Renal cortical epithelial cell (primary cell): ENCODE measurements around the gene RNASE12. TPM values are rescaled to one million over a fixed set of nuclear protein-coding genes. Genes with fewer than 3 reads are reported as not detected.
"Not testable (repeated sequence)": the region's sequence is repeated elsewhere in the genome, so short reads cannot be mapped to it uniquely, and the experiment has no call there.

Experiments used
- DNase-seq: peaks from one replicate; pipeline ENCODE4 v3.0.0-alpha.2; 2011; ENCODE audit warnings: low read depth
- total RNA-seq: library from RNA; depleted of rRNA; stranded (reverse); fragments of >200 nt; gene quantifications from 2 replicates; pipeline ENCODE4 v1.2.3, GENCODE V29; 2014

RNASE12 gene
- not detected in 2 replicates for total RNA-seq

GRCh38 chr14:20591235-20591634 is at the start of gene RNASE12:
RNASE12 (minus strand) TSS chr14:20591376; CDS start chr14:20590723, 653 bp downstream.
- no peak for DNase-seq

DNA sequence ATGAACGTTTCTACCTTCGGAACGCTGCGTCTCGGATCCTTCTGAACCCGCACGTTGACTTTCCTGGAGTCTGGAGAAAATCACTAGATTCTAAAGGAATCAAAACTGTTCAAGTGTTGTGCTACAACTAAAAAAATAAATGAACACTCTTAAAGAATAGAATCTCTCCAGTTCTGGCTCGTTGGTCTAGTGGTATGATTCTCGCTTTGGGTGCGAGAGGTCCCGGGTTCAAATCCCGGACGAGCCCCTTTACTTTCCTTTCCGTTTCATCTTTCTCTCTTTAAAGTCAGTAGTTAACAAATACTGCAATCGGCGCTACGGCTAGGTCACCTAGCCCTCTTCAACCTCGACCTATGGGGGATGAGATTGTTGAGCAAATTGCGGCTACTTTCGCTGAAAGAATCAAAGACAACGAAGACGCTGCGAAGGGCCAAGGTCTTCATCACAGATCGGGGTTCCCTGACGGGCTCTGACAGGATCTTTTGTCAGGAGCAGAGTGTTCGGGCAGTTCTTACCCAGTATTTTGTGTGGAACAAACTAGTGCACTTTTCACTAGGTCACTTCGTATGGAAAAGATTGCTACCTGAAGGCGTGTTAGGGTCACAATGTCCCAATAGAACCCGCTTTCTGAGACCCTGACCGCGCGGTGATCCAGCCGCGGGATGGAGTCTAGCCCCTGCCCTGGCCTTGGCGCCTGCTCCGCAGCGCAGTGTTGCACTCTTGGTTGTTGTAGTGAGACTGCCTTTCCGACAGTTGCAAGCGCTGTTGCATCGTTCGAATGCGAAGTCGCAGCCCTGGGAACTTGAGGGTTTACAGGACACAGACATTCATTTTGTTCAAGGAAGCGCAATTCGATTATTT is 41.9 kb upstream of the RNASE12 start:
- peak; percentile 59 for DNase-seq

DNA sequence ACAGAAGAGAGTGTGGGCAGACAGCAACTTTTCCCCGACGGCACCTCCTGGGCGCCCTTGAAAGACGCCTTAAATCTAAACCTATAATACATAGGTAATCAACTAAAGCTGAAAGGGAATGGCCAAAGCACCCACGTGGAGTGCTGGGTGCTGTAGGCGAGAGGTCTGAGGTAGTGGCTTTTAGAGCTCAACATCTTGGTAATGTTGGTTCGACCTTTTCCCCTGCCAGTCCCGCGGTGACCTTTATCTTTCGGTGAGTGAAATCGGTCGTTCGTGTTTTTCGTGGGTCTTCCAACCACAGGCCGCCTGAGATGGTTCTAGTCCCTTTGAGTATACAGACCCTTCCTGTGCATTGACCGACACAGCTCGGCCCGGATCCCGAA is 41.3 kb upstream of the RNASE12 start:
- no peak for DNase-seq

GRCh38 chr14:20631880-20632389 is 40.8 kb upstream of the RNASE12 start:
- peak; percentile 46 for DNase-seq

GRCh38 chr14:20631023-20631879 is 40.1 kb upstream of the RNASE12 start:
- DNase-seq = peak; percentile 42

DNA sequence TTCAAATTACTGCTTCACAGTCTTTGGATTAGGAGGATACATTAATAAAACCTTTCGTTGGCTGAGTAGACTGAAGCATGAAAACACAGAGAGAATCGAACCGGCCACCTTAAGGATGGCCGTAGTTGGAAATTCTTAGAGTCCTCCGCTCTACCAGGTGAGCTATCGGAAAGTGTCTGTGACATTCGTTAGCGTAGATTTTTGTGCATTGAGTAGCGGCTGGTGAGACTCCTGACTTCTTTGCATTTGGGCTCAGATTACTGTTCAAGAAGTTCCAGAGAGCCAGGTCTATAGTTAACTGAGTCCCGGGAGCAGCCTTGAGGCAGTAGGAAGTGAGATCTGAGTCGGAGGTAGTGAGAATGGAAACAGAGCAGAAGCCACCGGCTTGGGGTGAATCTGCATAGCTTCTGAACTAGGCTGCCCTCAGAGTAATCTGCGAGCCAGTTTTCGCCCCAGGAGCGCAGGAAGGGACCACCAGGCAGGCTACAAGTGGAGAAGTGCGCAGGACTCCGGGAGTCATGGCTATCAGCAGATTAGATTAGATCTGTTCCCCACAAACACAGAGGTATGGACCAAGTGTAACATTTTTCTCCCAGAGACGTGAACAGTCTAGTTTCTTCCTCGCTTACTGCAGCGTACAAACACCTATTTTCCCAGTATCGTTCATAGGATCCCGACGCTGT is 39.3 kb upstream of the RNASE12 start:
- DNase-seq = peak; percentile 47

DNA sequence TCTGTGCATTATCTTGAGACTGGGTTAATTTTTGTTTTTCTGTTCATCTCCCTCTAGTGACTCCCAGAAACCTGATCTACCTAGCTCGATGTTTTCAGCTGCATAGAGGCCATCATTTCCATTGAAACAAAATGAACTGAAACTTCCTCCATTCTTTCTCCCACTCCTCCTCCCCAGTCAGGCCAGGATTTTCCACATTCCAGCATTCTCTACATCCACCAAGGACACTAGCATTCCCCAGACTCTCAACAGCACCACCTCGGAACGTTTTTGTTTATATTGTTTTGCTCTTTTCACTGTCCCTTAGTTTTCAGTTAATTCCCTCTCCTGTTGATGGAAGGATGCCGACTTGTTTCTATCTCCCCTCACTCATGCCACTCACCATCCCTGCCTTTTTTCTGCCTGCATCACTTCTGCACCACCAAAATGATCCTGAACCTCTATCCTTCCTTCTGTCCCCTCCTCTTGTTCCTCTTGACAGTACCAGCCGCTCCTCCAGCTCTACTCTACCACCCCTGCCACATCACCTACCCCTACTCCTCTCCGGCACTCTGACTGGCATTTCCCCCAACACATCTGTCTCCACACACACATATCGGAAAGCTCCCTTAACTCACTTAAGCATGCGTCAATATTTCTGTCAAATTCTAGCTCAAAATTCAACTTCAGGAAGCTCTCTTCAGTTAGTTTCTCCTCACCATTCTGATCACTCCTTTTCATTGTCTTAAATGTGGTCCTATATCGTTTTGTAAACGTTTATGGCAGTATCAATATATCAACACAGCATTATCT is 37.1 kb upstream of the RNASE12 start:
- DNase-seq = no peak

DNA sequence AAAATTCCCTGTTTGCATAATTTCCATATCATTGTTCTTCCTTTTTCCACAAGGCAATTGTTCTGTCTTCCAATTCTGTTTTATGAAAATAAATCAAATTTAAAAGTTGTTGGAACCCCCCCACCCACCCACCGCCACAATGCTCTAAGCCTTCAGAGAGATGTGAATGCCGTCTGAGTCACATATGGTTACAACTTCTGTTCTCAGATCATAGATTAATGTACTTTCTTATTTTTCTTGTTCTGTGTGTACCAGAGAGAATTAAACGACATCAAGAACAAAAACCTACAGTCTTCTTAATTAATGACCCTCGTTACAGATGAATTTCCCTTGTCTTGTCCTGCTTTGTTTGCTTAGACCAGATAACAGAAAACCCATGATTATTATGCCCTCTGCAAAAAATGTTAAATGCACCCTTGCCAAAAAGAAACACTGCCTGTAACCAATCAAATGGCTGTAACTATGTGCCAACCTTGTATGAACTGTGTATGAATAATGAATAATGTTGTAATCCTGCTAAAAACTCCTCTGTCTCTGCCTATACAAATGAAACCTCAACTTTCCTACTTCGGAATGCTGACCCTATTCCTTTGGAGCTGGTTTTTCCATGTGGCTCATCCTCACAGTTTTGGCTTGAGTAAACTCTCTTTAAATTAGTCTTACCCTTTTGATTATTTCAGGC is 36.3 kb upstream of the RNASE12 start:
- no peak for DNase-seq

- no peak for DNase-seq
These were observed 35.1 kb upstream of the RNASE12 start for GRCh38 chr14:20626274-20626673.

DNA sequence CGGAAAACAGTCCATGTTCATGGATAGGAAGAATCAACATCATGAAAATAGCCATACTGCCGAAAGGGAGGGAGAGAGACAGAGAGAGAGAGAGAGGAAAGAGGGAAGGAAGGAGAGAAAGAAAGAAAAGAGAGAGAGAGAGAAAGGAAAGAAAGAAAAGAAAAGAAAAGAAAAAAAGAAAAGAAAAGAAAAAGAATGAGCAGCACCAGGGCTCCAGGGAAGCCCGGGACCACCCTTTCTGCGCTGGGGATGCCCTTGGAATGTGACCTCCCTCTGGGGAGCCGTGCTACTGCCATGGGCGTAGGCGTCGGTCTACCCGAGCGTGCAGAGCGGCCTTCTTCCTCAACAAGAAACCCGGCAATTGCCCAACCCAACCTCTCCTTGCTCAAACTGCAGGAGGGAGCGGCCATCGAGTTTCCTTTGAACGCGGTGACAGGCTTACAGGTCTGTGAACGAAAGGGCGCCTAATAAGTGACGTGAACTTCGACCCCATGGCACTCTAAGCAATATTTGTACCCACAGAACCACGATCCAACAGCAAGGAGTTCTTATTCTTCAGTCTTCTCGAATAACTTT is 33.4 kb upstream of the RNASE12 start:
- DNase-seq = peak; percentile 74

DNA sequence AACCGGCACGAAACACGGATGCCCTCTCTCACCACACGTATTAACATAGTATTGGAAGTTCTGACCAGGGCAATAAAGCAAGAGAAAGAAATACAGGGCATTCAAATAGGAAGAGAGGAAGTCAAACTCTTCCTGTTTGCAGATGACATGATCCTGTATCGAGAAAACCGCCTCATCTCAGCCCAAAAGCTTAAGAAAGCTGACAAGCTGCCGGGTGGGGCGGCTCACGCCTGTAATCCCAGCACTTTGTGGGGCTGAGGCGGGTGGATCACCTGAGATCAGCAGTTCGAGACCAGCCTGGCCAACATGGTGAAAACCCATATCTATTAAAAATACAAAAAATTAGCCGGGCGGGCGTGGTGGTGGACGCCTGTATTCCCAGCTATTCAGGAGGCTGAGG is 32.6 kb upstream of the RNASE12 start:
- DNase-seq = no peak

- DNase-seq = no peak
These were observed 31.7 kb upstream of the RNASE12 start for GRCh38 chr14:20622816-20623291.

- DNase-seq = no peak
These were observed 29.8 kb upstream of the RNASE12 start for GRCh38 chr14:20620798-20621478.

DNA sequence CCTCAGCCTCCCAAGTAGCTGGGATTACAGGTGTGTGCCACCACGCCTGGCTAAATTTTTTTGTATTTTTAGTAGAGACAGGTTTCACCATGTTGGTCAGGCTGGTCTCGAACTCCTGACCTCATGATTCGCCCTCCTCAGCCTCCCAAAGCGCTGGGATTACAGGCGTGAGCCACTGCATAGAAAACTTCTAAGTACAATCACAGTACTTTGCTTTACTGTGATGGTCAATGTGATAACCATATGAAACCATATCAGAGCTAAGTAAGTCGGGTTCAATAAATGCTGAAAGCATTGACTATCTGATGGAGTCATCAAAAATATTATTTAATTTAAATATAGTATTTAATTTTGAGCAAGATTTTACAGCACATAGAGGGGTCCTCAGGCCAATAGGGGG is 28.5 kb upstream of the RNASE12 start:
- not testable (repeated sequence) for DNase-seq

DNA sequence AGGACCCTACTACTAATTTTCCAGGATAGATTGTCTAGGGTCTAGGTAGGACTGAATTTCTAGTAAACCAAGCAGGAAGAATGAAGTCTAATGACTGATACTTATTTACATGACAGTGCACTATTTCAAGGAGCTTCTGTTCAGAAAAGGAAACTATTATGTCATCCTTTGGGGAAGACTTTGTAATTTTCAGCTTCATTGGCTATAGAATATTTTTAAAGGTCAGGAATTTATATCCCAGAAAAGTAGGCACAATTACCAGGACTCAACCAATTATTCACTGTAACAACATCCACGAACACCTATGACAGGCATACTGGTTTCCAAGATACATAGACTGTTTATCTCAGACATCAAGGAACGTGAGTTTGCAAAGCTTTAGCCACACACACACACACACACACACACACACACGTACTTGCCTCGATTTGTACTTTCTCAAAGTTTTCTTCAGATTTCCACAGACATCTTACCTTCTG is 27.1 kb upstream of the RNASE12 start:
- DNase-seq = peak; percentile 24

DNA sequence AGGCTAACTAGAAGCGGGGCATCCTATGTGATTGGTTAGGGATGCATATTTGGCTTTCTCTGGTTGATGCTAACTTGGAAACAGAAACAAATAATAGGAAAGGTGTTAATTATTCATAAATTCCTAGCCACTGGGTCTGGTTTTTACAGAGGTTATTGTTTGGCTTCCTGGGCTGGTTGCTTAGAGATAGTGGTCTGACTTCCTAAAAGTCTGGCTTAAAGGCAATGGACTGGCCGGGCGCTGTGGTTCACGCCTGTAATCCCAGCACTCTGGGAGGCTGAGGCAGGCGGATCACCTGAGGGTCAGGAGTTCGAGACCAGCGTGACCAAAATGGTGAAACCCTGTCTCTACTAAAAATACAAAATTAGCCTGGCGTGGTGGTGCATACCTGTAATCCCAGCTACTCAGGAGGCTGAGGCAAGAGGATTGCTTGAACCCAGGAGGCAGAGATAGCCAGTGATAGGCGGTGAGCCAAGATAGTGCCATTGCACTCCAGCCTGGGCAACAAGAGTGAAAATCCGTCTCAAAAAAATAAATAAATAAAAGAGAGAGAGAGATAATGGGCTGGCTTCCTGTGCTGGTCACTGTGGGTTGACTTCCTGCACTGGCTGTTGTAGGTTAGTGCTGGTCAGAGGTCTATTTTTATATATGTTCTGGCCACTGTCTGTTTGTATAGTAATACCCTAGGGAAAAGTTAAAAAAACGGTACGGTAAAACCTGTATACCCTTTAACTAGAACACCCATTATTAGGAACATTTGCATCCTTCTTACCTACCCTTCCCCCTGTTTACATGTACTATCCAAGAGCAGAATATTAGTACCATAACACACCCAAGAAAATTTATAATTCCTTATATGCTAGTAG is 26.2 kb upstream of the RNASE12 start:
- DNase-seq = no peak

GRCh38 chr14:20615996-20616395 is 24.8 kb upstream of the RNASE12 start:
- DNase-seq = no peak
